ENCODE results near the gene LHX1. TPM values are rescaled to one million over a fixed set of nuclear protein-coding genes. Genes with fewer than 3 reads are reported as not detected.

The LHX1 gene
- total and polyA plus RNA-seq, 10 of the 15 experiments (the other 5 are each of a cell fraction or from before 2014, with no cell fraction given), result not detected

DNA sequence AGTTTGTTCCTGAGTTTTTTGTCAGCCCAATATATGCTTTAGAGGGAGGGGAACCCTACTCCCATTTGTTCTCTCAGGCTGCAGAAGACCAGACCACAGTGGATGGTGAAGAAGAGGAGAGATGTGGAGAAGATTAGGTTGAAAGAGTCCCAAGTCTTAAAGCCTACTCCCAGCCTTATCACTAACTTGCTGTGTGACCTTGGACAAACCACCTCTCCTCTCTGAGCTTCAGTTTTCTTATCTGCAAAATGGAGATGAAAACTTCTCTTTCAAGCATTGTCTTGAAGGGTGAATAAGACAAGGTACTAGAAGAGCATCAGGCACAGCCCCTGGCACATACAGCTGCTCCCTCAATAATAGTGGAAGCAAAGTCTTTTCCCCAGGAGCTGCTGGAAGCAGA lies 15.1 kb upstream of the LHX1 start:
- no peak overlapping the region for H3K27ac ChIP-seq (ENCODE audit: control insufficient read depth, insufficient read depth)
- SMC1A ChIA-PET (ENCODE audit: uncharacterized antibody, unreplicated experiment), result no interaction called here
- TF ChIP-seq ZNF384 (IDR thresholded peaks at IDR 0.05; ENCODE audit: borderline replicate concordance, low read depth, low read length), result no peak
- no peak for TF ChIP-seq RELB (IDR thresholded peaks at IDR 0.05; ENCODE audit: low read depth)
- TF ChIP-seq CEBPB (IDR thresholded peaks at IDR 0.05; ENCODE audit: borderline replicate concordance in 1 of 2, low read depth in 2 of 2, low read length in 2 of 2), result no peak
- TF ChIP-seq IRF4 (IDR thresholded peaks at IDR 0.05; ENCODE audit: low read depth, low read length), result no peak
- TF ChIP-seq HDAC2 (IDR thresholded peaks at IDR 0.05), result no peak
- no peak for TF ChIP-seq GABPA (IDR thresholded peaks at IDR 0.05; ENCODE audit: low read depth)
- no peak for TF ChIP-seq SMARCA5 (IDR thresholded peaks at IDR 0.05)
- TF ChIP-seq SREBF1 (IDR thresholded peaks at IDR 0.05; ENCODE audit: low read length), result no peak
- no peak for TF ChIP-seq TBL1XR1 (IDR thresholded peaks at IDR 0.05; ENCODE audit: low read depth, low read length)
- no peak for TF ChIP-seq NFIC (IDR thresholded peaks at IDR 0.05; ENCODE audit: low read depth, low read length)
- TF ChIP-seq MYC (IDR thresholded peaks at IDR 0.05; ENCODE audit: insufficient read depth, insufficient read length, insufficient replicate concordance, low read length, severe bottlenecking), result no peak
- no peak for TF ChIP-seq CREM (IDR thresholded peaks at IDR 0.05; ENCODE audit: low read depth)
- no peak for TF ChIP-seq JUND (IDR thresholded peaks at IDR 0.05; ENCODE audit: low read depth, low read length)
- no peak for TF ChIP-seq SUZ12 (IDR thresholded peaks at IDR 0.05; ENCODE audit: unreplicated experiment)
- no peak for TF ChIP-seq SRF (IDR thresholded peaks at IDR 0.05; ENCODE audit: low read depth in 2 of 2, low read length in 2 of 2)
- no peak for TF ChIP-seq POU2F2 (IDR thresholded peaks at IDR 0.05; ENCODE audit: borderline replicate concordance, low read depth, low read length)
- no peak for TF ChIP-seq SPI1 (IDR thresholded peaks at IDR 0.05; ENCODE audit: borderline replicate concordance, insufficient read depth, low read depth, low read length)
- no peak for TF ChIP-seq RUNX3 (IDR thresholded peaks at IDR 0.05; ENCODE audit: low read length)
- no peak overlapping the region for H3K9ac ChIP-seq (ENCODE audit: control insufficient read depth, insufficient read depth, low read length)
- RAD21 ChIA-PET (ENCODE audit: unreplicated experiment), result no interaction called here
- no peak overlapping the region for H3K4me3 ChIP-seq
- no peaks in the 10 kb centered on the region for H4K20me1 ChIP-seq (ENCODE audit: control insufficient read depth, insufficient read depth)
- H3K36me3 ChIP-seq (ENCODE audit: control insufficient read depth in 2 of 2, insufficient read depth in 2 of 2, low read length in 1 of 2), result no peaks in the 10 kb centered on the region
- ATAC-seq (no peak), FAIRE-seq (no peak), DNase-seq (ENCODE audit: low read depth, low spot score) (no peak)
- BruUV-seq (replicated peaks), result no TSS peak
- no peaks in the 10 kb centered on the region for H3K79me2 ChIP-seq (ENCODE audit: control insufficient read depth, insufficient read depth, low read length)
- no peak overlapping the region for H2AFZ ChIP-seq (ENCODE audit: control insufficient read depth, low read depth, low read length)
- intact Hi-C loops (cut with micrococcal nuclease; ENCODE audit: unreplicated experiment), result no loop called here
- in situ Hi-C loops (cut with MboI), result no loop called here
- POLR2A ChIA-PET, result no interaction called here
- CTCF ChIA-PET, result no interaction called here
- peaks cover 0 to 3% of the 10 kb centered on the region in 2 experiments; a peak in 2 of 4 replicates for H3K27me3 ChIP-seq (replicated peaks in 1 of 2; ENCODE audit: control insufficient read depth in 2 of 2, insufficient read depth in 2 of 2, low read length in 1 of 2)
- H3K4me2 ChIP-seq (ENCODE audit: control insufficient read depth, insufficient read depth), result no peak overlapping the region
- H3K9me3 ChIP-seq (replicated peaks; ENCODE audit: control insufficient read depth, insufficient read depth, low read length), result no peaks in the 10 kb centered on the region
- H3K4me1 ChIP-seq (ENCODE audit: control insufficient read depth, insufficient read depth, low read length), result no peaks in the 10 kb centered on the region

Data from GM12878 (cell line).